GM04504 (cell line): ENCODE results near the gene CNIH2.
"Not testable (repeated sequence)": the region's sequence is repeated elsewhere in the genome, so short reads cannot be mapped to it uniquely, and the experiment has no call there.

Experiments used
- DNase-seq: peaks from one replicate; pipeline ENCODE4 v3.0.0-alpha.2; 2012; ENCODE audit warnings: low read depth

The CNIH2 gene

GRCh38 chr11:66259956-66260355 lies 18.0 kb upstream of the CNIH2 start:
- DNase-seq, result no peak

GRCh38 chr11:66261578-66261977 lies 16.4 kb upstream of the CNIH2 start:
- no peak for DNase-seq

- no peak for DNase-seq
These were observed 15.8 kb upstream of the CNIH2 start for GRCh38 chr11:66262191-66262590.

GRCh38 chr11:66262696-66263095 lies 15.3 kb upstream of the CNIH2 start:
- DNase-seq, result no peak

- no peak for DNase-seq
These were observed 14.7 kb upstream of the CNIH2 start for GRCh38 chr11:66263231-66263630.

GRCh38 chr11:66263785-66264184 lies 14.2 kb upstream of the CNIH2 start:
- DNase-seq, result no peak

GRCh38 chr11:66264383-66264782 lies 13.6 kb upstream of the CNIH2 start:
- DNase-seq, result no peak

- no peak for DNase-seq
These were observed 13.1 kb upstream of the CNIH2 start for GRCh38 chr11:66264914-66265313.

- no peak for DNase-seq
These were observed 12.2 kb upstream of the CNIH2 start for GRCh38 chr11:66265531-66266377.

GRCh38 chr11:66266378-66267038 lies 11.5 kb upstream of the CNIH2 start:
- DNase-seq, result no peak

- DNase-seq, result no peak
These were observed 11.0 kb upstream of the CNIH2 start for GRCh38 chr11:66267039-66267378.

- DNase-seq, result peak; percentile 73
These were observed 10.4 kb upstream of the CNIH2 start for GRCh38 chr11:66267379-66268243.

GRCh38 chr11:66268244-66268951 lies 9.6 kb upstream of the CNIH2 start, which contains the start of gene RAB1B:
Gene RAB1B (plus strand): TSS chr11:66268639. CDS start chr11:66268680, 41 bp downstream.
- DNase-seq, result peak; percentile 99

GRCh38 chr11:66268952-66269905 lies 8.7 kb upstream of the CNIH2 start:
- DNase-seq, result no peak

- no peak for DNase-seq
These were observed 6.2 kb upstream of the CNIH2 start for GRCh38 chr11:66271816-66272215.

- DNase-seq, result no peak
These were observed 5.4 kb upstream of the CNIH2 start for GRCh38 chr11:66272596-66272995.

- no peak for DNase-seq
These were observed 3.8 kb upstream of the CNIH2 start for GRCh38 chr11:66274219-66274618.

GRCh38 chr11:66275396-66275795 lies 2.6 kb upstream of the CNIH2 start:
- no peak for DNase-seq

- no peak for DNase-seq
These were observed 1.9 kb upstream of the CNIH2 start for GRCh38 chr11:66275984-66276612.

GRCh38 chr11:66276619-66277018 lies 1.4 kb upstream of the CNIH2 start:
- not testable (repeated sequence) for DNase-seq
